NT2/D1 (cell line): ENCODE data around the gene LAIR2.

Experiments used
- SUZ12 ChIP-seq: IDR thresholded peaks from 2 replicates; pipeline ENCODE4 v1.6.1; 2011; ENCODE audit not compliant: insufficient read length, insufficient read depth; ENCODE audit errors: extremely low read depth
- YY1 ChIP-seq: IDR thresholded peaks from 2 replicates; pipeline ENCODE4 v1.6.1; 2011; ENCODE audit not compliant: insufficient read length, insufficient read depth

GRCh38 chr19:54515156-54515555 is 12.5 kb downstream of the LAIR2 start:
- TF ChIP-seq YY1 (no peak), SUZ12 (no peak)
